ENCODE data around the gene ANKLE1. TPM values are rescaled to one million over a fixed set of nuclear protein-coding genes. Genes with fewer than 3 reads are reported as not detected.

The ANKLE1 gene, protein sequence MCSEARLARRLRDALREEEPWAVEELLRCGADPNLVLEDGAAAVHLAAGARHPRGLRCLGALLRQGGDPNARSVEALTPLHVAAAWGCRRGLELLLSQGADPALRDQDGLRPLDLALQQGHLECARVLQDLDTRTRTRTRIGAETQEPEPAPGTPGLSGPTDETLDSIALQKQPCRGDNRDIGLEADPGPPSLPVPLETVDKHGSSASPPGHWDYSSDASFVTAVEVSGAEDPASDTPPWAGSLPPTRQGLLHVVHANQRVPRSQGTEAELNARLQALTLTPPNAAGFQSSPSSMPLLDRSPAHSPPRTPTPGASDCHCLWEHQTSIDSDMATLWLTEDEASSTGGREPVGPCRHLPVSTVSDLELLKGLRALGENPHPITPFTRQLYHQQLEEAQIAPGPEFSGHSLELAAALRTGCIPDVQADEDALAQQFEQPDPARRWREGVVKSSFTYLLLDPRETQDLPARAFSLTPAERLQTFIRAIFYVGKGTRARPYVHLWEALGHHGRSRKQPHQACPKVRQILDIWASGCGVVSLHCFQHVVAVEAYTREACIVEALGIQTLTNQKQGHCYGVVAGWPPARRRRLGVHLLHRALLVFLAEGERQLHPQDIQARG
- total RNA-seq = 1 to 10 TPM in 1 of 2 donors, not detected in 1; 1.2 TPM

DNA sequence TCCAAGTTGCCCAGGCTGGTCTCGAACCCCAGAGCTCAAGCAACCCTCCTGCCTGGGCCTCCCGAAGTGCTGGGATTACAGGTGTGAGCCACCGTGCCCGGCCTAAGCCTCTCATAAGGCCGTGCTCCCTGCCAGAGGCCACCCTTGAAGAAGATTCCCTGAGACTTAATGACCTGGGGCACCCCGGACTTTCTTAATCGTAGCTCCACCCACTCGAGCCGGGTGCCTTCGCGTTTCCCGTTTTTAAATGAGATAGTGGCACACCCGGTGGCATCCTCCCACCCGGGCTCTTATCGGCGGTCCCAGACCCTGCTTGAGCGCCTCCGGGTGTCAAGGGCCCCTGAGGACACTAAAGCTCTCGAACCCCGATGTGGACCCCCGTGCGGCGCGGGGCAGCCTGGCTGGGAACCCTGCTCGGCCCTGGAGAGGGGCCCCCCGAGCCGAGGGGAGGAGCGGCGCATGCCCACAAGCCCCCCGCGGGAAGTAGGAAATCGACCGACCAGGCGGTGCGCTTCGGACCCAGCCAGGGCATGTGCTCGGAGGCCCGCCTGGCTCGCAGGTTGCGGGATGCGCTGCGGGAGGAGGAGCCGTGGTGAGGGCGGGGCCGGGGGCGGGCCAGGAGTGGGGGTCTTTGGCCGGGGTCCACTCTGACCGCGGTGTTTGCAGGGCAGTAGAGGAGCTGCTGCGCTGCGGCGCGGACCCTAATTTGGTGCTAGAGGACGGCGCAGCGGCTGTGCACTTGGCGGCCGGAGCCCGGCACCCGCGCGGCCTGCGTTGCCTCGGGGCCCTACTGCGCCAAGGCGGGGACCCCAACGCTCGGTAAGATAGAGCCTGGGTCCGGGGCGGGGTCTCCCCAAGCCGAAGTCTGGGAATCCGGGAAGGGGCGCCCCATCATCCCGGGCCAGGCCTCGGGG is at the start of gene ANKLE1:
Gene ANKLE1 (plus strand): TSS at position 511 of the 914 bp plus-strand sequence. CDS start 20 bp downstream, at position 531.
- no peak for ATAC-seq (ENCODE audit: insufficient number of reproducible peaks, low FRiP score, low read depth)
- Histone ChIP-seq H3K4me1 (ENCODE audit: control insufficient read depth in 1 of 2, low read depth in 2 of 2) (peaks cover 7 to 14% of the 10 kb centered on the region in 2 donors), H3K27me3 (replicated peaks; ENCODE audit: insufficient read depth) (no peaks in the 10 kb centered on the region), H3K9me3 (no peaks in the 10 kb centered on the region), H3K36me3 (peaks cover 15% of the 10 kb centered on the region), H3K4me3 (peak within 1 kb of the TSS; percentile 68), H3K27ac (no peak within 1 kb of the TSS)
- no peak for DNase-seq (ENCODE audit: low spot score)
- TF ChIP-seq, protein P1, sequence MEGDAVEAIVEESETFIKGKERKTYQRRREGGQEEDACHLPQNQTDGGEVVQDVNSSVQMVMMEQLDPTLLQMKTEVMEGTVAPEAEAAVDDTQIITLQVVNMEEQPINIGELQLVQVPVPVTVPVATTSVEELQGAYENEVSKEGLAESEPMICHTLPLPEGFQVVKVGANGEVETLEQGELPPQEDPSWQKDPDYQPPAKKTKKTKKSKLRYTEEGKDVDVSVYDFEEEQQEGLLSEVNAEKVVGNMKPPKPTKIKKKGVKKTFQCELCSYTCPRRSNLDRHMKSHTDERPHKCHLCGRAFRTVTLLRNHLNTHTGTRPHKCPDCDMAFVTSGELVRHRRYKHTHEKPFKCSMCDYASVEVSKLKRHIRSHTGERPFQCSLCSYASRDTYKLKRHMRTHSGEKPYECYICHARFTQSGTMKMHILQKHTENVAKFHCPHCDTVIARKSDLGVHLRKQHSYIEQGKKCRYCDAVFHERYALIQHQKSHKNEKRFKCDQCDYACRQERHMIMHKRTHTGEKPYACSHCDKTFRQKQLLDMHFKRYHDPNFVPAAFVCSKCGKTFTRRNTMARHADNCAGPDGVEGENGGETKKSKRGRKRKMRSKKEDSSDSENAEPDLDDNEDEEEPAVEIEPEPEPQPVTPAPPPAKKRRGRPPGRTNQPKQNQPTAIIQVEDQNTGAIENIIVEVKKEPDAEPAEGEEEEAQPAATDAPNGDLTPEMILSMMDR (IDR thresholded peaks at IDR 0.05) = no peak

DNA sequence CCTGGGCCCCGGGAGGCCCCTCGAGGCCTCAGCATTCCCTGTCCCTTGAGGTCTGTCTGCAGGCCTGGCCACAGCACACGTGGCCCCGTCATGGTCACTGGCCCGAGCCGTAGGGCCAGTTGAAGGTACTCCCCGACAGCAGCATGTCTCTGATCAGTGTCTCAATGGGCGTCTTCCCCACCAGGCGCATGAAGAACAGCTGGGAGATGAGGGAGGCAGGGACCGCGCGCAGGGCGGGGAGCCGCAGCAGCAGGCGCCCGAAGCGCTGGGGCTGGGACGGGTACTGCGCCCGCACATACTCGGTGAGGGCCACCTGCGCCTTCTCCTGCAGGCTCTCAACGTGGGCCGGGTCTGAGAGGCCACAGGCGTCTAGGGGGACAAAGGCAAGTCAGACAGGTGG is 49.4 kb upstream of the ANKLE1 start:
- Histone ChIP-seq H3K4me3 (no peak overlapping the region), H3K27me3 (replicated peaks; ENCODE audit: insufficient read depth) (no peaks in the 10 kb centered on the region), H3K27ac (no peak overlapping the region), H3K9me3 (no peaks in the 10 kb centered on the region), H3K36me3 (peaks cover 11% of the 10 kb centered on the region), H3K4me1 (ENCODE audit: control insufficient read depth in 1 of 2, low read depth in 2 of 2) (peaks cover 12 to 31% of the 10 kb centered on the region in 2 donors)
- DNase-seq (ENCODE audit: low spot score) = no peak
- no peak for ATAC-seq (ENCODE audit: insufficient number of reproducible peaks, low FRiP score, low read depth)
- TF ChIP-seq, protein P1 (IDR thresholded peaks at IDR 0.05) = no peak

DNA sequence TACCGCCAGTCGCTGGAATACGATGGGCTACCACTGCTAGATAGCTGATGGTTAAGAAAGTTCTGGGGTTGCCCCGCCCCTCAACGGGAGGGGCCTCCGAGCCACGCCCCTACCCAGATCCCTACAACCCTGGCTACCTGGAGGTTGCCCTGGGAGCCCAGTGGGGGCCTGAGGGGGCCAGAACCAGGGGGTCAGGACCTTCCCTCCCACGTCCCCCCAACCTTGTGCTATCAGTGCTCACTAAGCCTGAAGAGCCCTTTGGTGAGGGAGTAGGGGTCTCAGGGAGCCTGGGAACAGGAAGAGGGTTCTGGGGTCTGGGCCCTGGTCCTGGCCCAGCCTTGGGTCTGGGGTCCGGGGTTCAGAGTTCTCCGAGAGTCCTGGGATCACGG is 46.8 kb upstream of the ANKLE1 start:
- ATAC-seq (ENCODE audit: insufficient number of reproducible peaks, low FRiP score, low read depth) (no peak), DNase-seq (ENCODE audit: low spot score) (no peak)
- Histone ChIP-seq H3K27ac (peak overlapping the region; percentile 50 to 60), H3K9me3 (no peaks in the 10 kb centered on the region), H3K36me3 (peaks cover 8% of the 10 kb centered on the region), H3K27me3 (replicated peaks; ENCODE audit: insufficient read depth) (no peaks in the 10 kb centered on the region), H3K4me3 (peak overlapping the region; percentile 76), H3K4me1 (ENCODE audit: control insufficient read depth in 1 of 2, low read depth in 2 of 2) (peaks cover 12 to 23% of the 10 kb centered on the region in 2 donors)
- TF ChIP-seq, protein P1 (IDR thresholded peaks at IDR 0.05) = no peak

DNA sequence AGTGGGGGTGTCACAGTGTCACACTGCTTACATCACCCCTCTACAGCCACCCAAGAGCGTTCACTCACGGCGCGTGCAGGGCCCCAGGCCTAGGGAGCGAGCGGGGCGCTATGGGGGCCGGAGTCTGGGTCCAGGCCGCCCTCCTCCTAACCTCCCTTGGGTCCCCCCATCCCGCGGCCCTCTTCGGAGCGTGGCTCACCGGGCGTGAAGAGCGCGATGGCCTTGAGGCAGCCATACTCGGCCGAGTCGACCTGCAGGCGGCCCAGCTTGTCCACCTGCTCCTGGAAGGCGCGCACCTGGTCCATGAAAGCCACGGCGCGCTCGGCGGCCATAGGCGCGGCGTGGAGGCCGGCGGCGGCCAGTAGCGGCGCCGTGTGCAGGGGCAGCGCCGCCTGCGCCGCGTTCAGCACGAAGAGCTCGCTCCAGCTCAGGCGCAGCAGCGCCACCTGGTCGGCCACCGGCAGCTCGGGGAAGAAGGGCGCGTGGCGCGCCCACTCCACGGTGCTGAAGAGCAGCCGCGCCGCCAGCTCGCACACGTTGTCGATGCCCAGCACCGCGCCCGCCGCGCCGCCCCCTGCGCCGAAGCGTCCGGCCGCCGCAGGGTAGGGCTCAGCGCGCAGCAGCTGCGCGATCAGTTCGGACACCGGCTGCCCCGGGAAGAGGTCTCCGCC is 46.3 kb upstream of the ANKLE1 start:
- DNase-seq (ENCODE audit: low spot score) = no peak

More for the DNA sequence above, 46.3 kb upstream of the ANKLE1 start:
- peaks cover 12 to 23% of the 10 kb centered on the region in 2 donors for H3K4me1 ChIP-seq (ENCODE audit: control insufficient read depth in 1 of 2, low read depth in 2 of 2)
- H3K36me3 ChIP-seq = peaks cover 9% of the 10 kb centered on the region
- no peaks in the 10 kb centered on the region for H3K27me3 ChIP-seq (replicated peaks; ENCODE audit: insufficient read depth)
- peak overlapping the region; percentile 76 for H3K4me3 ChIP-seq
- H3K27ac ChIP-seq = peak overlapping the region; percentile 50 to 60
- ATAC-seq (ENCODE audit: insufficient number of reproducible peaks, low FRiP score, low read depth) = no peak
- TF ChIP-seq, protein P1 (IDR thresholded peaks at IDR 0.05) = peak; percentile 50
- H3K9me3 ChIP-seq = no peaks in the 10 kb centered on the region

Data from thoracic aorta (tissue), 2 donors.